PC-3 (cell line): ENCODE data around the gene FEM1C. TPM values are rescaled to one million over a fixed set of nuclear protein-coding genes. Genes with fewer than 3 reads are reported as not detected.

Experiments used
- ATAC-seq: fragments of 200-7000 bp; cut with Tn5 transposase; 2 replicates; pipeline ENCODE4 v1.9.1; 2020; ENCODE audit warnings: mild to moderate bottlenecking, moderate library complexity
- BruUV-seq: library from RNA; stranded (reverse); fragments of 400-500 nt; replicated peaks from 2 replicates; lab custom pipeline; 2021; lab: Mats Ljungman, UMichigan
- CTCF ChIA-PET: fragments of 300-600 bp; sonication (Branson Sonifier 250); formaldehyde crosslinking; loops from one replicate; lab custom pipeline; 2022; ENCODE audit warnings: antibody characterized with exemption; lab: Charles Lee
- POLR2A ChIA-PET: fragments of 300-600 bp; sonication (Branson Sonifier 250); formaldehyde crosslinking; loops from one replicate; lab custom pipeline; 2022; ENCODE audit warnings: antibody characterized with exemption; ENCODE audit not compliant: unreplicated experiment; lab: Charles Lee
- DNase-seq: peaks from one replicate; pipeline ENCODE4 v3.0.0-alpha.2; 2015
- H2AFZ ChIP-seq: fragments of 300-600 bp; sonication (generic); 2 replicates; pipeline ENCODE4 v1.6.0; 2016; ENCODE audit warnings: antibody characterized with exemption, low read length
- H3F3A ChIP-seq: fragments of 300-600 bp; sonication (generic); one replicate; pipeline ENCODE4 v1.6.0; 2017; ENCODE audit warnings: antibody characterized with exemption, low read length, control low read depth, mild to moderate bottlenecking; ENCODE audit not compliant: unreplicated experiment
- H3K27ac ChIP-seq: fragments of 300-600 bp; sonication (generic); 2 replicates; pipeline ENCODE4 v1.5.1; 2016; ENCODE audit warnings: mild to moderate bottlenecking, low read length
- H3K27me3 ChIP-seq: fragments of 300-600 bp; sonication (generic); 2 replicates; pipeline ENCODE4 v1.6.1; 2016; ENCODE audit warnings: low read length, mixed read lengths
- H3K36me3 ChIP-seq: fragments of 300-600 bp; sonication (generic); 2 replicates; pipeline ENCODE4 v1.6.1; 2016; ENCODE audit warnings: low read depth, mixed run types, low read length, mixed read lengths
- H3K4me1 ChIP-seq: fragments of 300-600 bp; sonication (generic); 2 replicates; pipeline ENCODE4 v1.5.1; 2016; ENCODE audit warnings: low read length; ENCODE audit not compliant: insufficient read depth
- H3K4me2 ChIP-seq: fragments of 300-600 bp; sonication (generic); 2 replicates; pipeline ENCODE4 v1.6.0; 2016; ENCODE audit warnings: low read length
- H3K4me3 ChIP-seq: fragments of 300-600 bp; sonication (generic); 2 replicates; pipeline ENCODE4 v1.5.1; 2016; ENCODE audit warnings: mild to moderate bottlenecking, low read length, mixed read lengths
- H3K79me2 ChIP-seq: fragments of 300-600 bp; sonication (generic); 2 replicates; pipeline ENCODE4 v1.6.1; 2017; ENCODE audit warnings: low read length, mixed read lengths
- H3K9ac ChIP-seq: fragments of 300-600 bp; sonication (generic); 2 replicates; pipeline ENCODE4 v1.6.0; 2016; ENCODE audit warnings: mild to moderate bottlenecking, low read length
- H3K9me2 ChIP-seq: fragments of 300-600 bp; sonication (generic); replicated peaks from 2 replicates; pipeline ENCODE4 v1.6.1; 2016; ENCODE audit warnings: mixed run types, low read length, mixed read lengths
- H3K9me3 ChIP-seq: fragments of 300-600 bp; sonication (generic); 2 replicates; pipeline ENCODE4 v1.6.1; 2016; ENCODE audit warnings: low read length, mixed read lengths
- H4K20me1 ChIP-seq: fragments of 300-600 bp; sonication (generic); 2 replicates; pipeline ENCODE4 v1.6.1; 2016; ENCODE audit warnings: low read length, mixed read lengths
- EZH2 ChIP-seq: fragments of 300-600 bp; sonication (generic); IDR thresholded peaks from one replicate; pipeline ENCODE4 v1.6.1; 2017; ENCODE audit warnings: antibody characterized with exemption, mild to moderate bottlenecking, low read length; ENCODE audit not compliant: unreplicated experiment
- EZH2phosphoT487 ChIP-seq: fragments of 300-600 bp; sonication (generic); IDR thresholded peaks from 2 replicates; pipeline ENCODE4 v1.6.1; 2018; ENCODE audit warnings: mild to moderate bottlenecking, antibody characterized with exemption, low read length, borderline replicate concordance
- intact Hi-C: fragments of 100-400 bp; cut with micrococcal nuclease; formaldehyde crosslinking; loops from 2 replicates; pipeline ENCODE4 v1.9.0; 2023
- total RNA-seq: library from RNA; depleted of rRNA; stranded (reverse); fragments of >200 nt; gene quantifications from 2 replicates; pipeline ENCODE4 v1.2.3, GENCODE V29; 2014
- TF ChIP-seq, protein P1 (sequence below): fragments of 300-600 bp; sonication (generic); conservative IDR thresholded peaks from 2 replicates; pipeline ENCODE4 v1.5.1; 2017; ENCODE audit warnings: antibody characterized with exemption, low read depth, mild to moderate bottlenecking, low read length

The FEM1C gene
- total RNA-seq, 1 experiment from 2014 or later = 8.4 TPM

DNA sequence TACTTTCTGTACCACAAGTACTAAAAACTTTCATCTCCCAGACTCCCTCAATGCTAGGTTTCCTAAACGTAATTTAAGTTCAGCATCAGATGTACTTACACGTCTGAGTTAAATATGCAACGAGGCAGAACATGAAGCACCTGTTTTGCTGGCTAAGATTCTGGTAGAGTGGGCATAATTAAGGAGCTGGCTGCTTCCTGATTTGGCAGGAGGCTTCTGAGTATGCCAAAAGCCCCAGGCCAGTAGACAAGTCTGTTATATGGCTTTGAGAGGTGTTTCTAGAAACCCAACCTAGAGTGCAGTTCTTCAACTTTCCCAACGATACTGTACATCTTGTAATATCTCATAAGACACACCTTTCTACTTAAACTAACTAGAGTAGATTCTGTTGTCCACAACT lies 44.1 kb upstream of the FEM1C start:
- no peak overlapping the region for H3K4me2 ChIP-seq
- no peaks in the 10 kb centered on the region for H3K36me3 ChIP-seq
- intact Hi-C loops = no loop called here
- no peak for ATAC-seq
- H3K4me3 ChIP-seq = no peak overlapping the region
- BruUV-seq = no TSS peak
- no peaks in the 10 kb centered on the region for H3K27me3 ChIP-seq
- no peak overlapping the region for H3K27ac ChIP-seq
- H3K4me1 ChIP-seq = peaks cover 9% of the 10 kb centered on the region; the same call in 1 of the 2 replicates
- no peak for DNase-seq
- no peaks in the 10 kb centered on the region for H3K9me2 ChIP-seq
- H3K9me3 ChIP-seq = no peaks in the 10 kb centered on the region
- no peaks in the 10 kb centered on the region for H4K20me1 ChIP-seq
- ChIA-PET POLR2A (no interaction called here), CTCF (no interaction called here)
- no peak overlapping the region for H2AFZ ChIP-seq
- H3K79me2 ChIP-seq = no peaks in the 10 kb centered on the region
- no peak overlapping the region for H3K9ac ChIP-seq
- H3F3A ChIP-seq = no peaks in the 10 kb centered on the region
- TF ChIP-seq EZH2 (no peak), EZH2phosphoT487 (no peak)
- TF ChIP-seq, protein P1, sequence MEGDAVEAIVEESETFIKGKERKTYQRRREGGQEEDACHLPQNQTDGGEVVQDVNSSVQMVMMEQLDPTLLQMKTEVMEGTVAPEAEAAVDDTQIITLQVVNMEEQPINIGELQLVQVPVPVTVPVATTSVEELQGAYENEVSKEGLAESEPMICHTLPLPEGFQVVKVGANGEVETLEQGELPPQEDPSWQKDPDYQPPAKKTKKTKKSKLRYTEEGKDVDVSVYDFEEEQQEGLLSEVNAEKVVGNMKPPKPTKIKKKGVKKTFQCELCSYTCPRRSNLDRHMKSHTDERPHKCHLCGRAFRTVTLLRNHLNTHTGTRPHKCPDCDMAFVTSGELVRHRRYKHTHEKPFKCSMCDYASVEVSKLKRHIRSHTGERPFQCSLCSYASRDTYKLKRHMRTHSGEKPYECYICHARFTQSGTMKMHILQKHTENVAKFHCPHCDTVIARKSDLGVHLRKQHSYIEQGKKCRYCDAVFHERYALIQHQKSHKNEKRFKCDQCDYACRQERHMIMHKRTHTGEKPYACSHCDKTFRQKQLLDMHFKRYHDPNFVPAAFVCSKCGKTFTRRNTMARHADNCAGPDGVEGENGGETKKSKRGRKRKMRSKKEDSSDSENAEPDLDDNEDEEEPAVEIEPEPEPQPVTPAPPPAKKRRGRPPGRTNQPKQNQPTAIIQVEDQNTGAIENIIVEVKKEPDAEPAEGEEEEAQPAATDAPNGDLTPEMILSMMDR = no peak

DNA sequence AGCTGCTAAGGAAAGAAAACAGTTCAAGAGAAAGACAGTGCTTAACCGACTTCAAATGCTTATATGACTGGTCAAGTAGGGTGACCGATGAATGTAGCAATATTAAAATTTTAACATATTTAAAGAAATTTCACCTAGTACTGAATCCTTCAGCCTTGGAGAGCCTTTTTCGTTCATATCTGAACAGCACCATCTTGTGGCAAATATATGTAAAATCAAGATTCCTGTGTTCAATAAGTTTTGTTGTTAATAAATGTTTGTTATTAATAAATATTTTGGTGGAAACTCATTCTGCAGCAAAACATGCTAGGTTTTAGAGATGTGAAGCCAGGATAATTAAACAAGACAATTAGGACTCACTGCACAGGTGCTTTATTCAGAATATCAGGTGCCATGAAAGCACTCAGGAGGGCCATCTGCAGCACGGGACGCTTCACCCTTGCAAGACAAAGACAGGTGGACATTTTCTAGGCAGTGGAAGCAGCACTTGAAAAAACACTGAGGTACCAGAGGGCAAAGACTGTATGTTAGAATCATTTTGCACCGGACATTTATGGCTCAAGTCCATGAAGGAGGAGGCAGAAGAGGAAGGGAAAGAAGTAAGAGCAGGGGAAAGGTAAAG lies 42.1 kb upstream of the FEM1C start:
- H4K20me1 ChIP-seq = no peaks in the 10 kb centered on the region
- TF ChIP-seq, protein P1 = peak; percentile 75
- TF ChIP-seq EZH2 = no peak
- peaks cover 13% of the 10 kb centered on the region; the same call in 1 of the 2 replicates for H3K4me1 ChIP-seq
- H3K9me3 ChIP-seq = no peaks in the 10 kb centered on the region
- intact Hi-C loops = loop anchor here (1.0 to 2.0 kb wide), 4 partner anchors 42 to 276 kb away; partner anchors contain the start of gene FEM1C
- no peaks in the 10 kb centered on the region for H3K36me3 ChIP-seq
- no peaks in the 10 kb centered on the region for H3K27me3 ChIP-seq
- no peak overlapping the region for H2AFZ ChIP-seq
- ATAC-seq (peak; percentile 51), DNase-seq (peak; percentile 53)
- CTCF ChIA-PET = no interaction called here
- no peaks in the 10 kb centered on the region for H3F3A ChIP-seq
- no peak overlapping the region for H3K27ac ChIP-seq
- no TSS peak for BruUV-seq
- no peak overlapping the region for H3K4me2 ChIP-seq
- H3K4me3 ChIP-seq = no peak overlapping the region
- no peaks in the 10 kb centered on the region for H3K9me2 ChIP-seq
- POLR2A ChIA-PET = no interaction called here
- no peaks in the 10 kb centered on the region for H3K79me2 ChIP-seq
- no peak overlapping the region for H3K9ac ChIP-seq

DNA sequence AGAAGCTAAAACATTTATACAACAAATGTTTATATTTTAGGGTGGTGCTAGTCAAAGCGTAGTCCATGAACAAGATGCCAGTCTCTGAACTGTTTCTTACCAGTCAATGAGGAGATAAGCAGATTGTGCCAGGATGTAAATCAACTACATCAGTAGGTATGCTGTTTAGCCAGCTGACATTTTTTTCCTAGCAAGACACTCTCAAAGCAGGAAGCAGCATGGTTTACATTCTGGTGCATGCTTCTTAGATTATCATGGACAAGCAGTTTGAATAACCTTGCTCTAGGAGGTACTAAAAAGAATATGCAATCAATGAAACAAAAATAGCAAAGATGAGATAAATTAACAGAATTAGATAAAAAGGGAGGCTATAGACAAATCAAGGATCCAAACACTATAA lies 40.7 kb upstream of the FEM1C start:
- H2AFZ ChIP-seq = no peak overlapping the region
- H3K9ac ChIP-seq = no peak overlapping the region
- no peak overlapping the region for H3K27ac ChIP-seq
- no peaks in the 10 kb centered on the region for H3K79me2 ChIP-seq
- no peaks in the 10 kb centered on the region for H3K27me3 ChIP-seq
- ChIA-PET POLR2A (no interaction called here), CTCF (no interaction called here)
- H3K4me2 ChIP-seq = no peak overlapping the region
- no peaks in the 10 kb centered on the region for H4K20me1 ChIP-seq
- no peaks in the 10 kb centered on the region for H3F3A ChIP-seq
- H3K9me2 ChIP-seq = no peaks in the 10 kb centered on the region
- no peak overlapping the region for H3K4me3 ChIP-seq
- H3K36me3 ChIP-seq = no peaks in the 10 kb centered on the region
- intact Hi-C loops = no loop called here
- no TSS peak for BruUV-seq
- TF ChIP-seq, protein P1 = no peak
- TF ChIP-seq EZH2phosphoT487 (no peak), EZH2 (no peak)
- DNase-seq (no peak), ATAC-seq (no peak)
- H3K4me1 ChIP-seq = peaks cover 14% of the 10 kb centered on the region
- H3K9me3 ChIP-seq = no peaks in the 10 kb centered on the region
